GM12872 (cell line): ENCODE data around the gene SPACDR.

Experiments
- CTCF ChIP-seq: IDR thresholded peaks from 3 replicates; pipeline ENCODE4 v1.5.1; 2011; ENCODE audit warnings: low read depth, mild to moderate bottlenecking, low read length, moderate library complexity; ENCODE audit not compliant: insufficient read depth

Gene SPACDR

GRCh38 chr7:100432621-100433275, 31.3 kb downstream of the SPACDR start:
- no peak for TF ChIP-seq CTCF

- no peak for TF ChIP-seq CTCF
Observed at GRCh38 chr7:100432053-100432452, 32.0 kb downstream of the SPACDR start.

- TF ChIP-seq CTCF: no peak
Observed at GRCh38 chr7:100431286-100431735, 32.7 kb downstream of the SPACDR start.

- TF ChIP-seq CTCF: no peak
Observed at GRCh38 chr7:100430493-100431285, 33.4 kb downstream of the SPACDR start.

- TF ChIP-seq CTCF: no peak
Observed at GRCh38 chr7:100429637-100430492, 34.2 kb downstream of the SPACDR start, which contains the start of gene MEPCE. Gene MEPCE (plus strand): TSS chr7:100429831. CDS start chr7:100430019, 188 bp downstream.

- TF ChIP-seq CTCF: no peak
Observed at GRCh38 chr7:100428967-100429636, 35.0 kb downstream of the SPACDR start.
